Measurements from ENCODE around the gene BEND3. TPM values are rescaled to one million over a fixed set of nuclear protein-coding genes. Genes with fewer than 3 reads are reported as not detected.

Gene BEND3
- total and polyA plus RNA-seq, 8 donors: 0.58 to 10.4 (median 2.5) TPM

- H3K36me3 ChIP-seq: no peaks in the 10 kb centered on the region
- H3K27ac ChIP-seq: no peak overlapping the region
- intact Hi-C loops (cut with DNase I; ENCODE audit: low total_unique reads): loop anchor here (10.0 kb wide), 1 partner anchor 74 kb away; no protein-coding TSS in a partner anchor
- H3K4me1 ChIP-seq: peaks cover 0 to under 1% (median under 1%) of the 10 kb centered on the region in 4 donors
- DNase-seq: no peak
- no peaks in the 10 kb centered on the region for H3K27me3 ChIP-seq
- H3K4me3 ChIP-seq: no peak overlapping the region
- TF ChIP-seq POLR2AphosphoS5 (IDR thresholded peaks at IDR 0.05) (no peak), EP300 (IDR thresholded peaks at IDR 0.05) (no peak), CTCF (IDR thresholded peaks at IDR 0.05) (no peak), POLR2A (IDR thresholded peaks at IDR 0.05) (no peak)
- H3K9me3 ChIP-seq: no peaks in the 10 kb centered on the region
- 85 to 88% (median 86%) methylated on average over 17 of the region's 17 CpGs for WGBS, 5 donors
Observed at GRCh38 chr6:107108201-107108890, 7.0 kb downstream of the BEND3 start.

DNA sequence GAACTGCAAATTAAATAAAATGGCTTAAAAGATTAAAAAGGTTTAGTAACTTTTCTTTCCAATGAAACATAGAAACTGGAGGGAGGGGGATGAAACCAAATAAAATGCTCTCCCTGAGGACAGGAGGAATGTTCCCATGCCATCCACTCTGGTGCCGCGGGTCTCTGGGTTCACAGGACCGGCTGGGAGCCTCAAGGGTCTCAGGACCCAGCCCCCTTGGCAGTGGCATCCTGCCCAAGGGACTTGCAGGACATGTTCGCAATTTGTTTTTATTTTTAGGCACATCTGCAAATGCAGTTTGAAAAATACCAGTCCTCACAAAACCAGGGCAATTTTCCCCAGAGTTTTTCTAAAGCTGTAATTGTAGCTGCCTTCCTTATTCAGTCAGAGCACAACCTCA is 7.5 kb downstream of the BEND3 start:
- Histone ChIP-seq H3K9me3 (no peaks in the 10 kb centered on the region), H3K36me3 (no peaks in the 10 kb centered on the region), H3K27me3 (no peaks in the 10 kb centered on the region), H3K4me3 (no peak overlapping the region), H3K27ac (no peak overlapping the region), H3K4me1 (no peaks in the 10 kb centered on the region)
- TF ChIP-seq POLR2A (IDR thresholded peaks at IDR 0.05): no peak
- no peak for TF ChIP-seq EP300 (IDR thresholded peaks at IDR 0.05)
- no peak for TF ChIP-seq POLR2AphosphoS5 (IDR thresholded peaks at IDR 0.05)
- no peak for TF ChIP-seq CTCF (IDR thresholded peaks at IDR 0.05)
- no peak for DNase-seq
- intact Hi-C loops (cut with DNase I; ENCODE audit: low total_unique reads): loop anchor here (10.0 kb wide), 1 partner anchor 73 kb away; no protein-coding TSS in a partner anchor
- 88 to 100% (median 91%) methylated on average over 4 of the region's 4 CpGs for WGBS, 5 donors

DNA sequence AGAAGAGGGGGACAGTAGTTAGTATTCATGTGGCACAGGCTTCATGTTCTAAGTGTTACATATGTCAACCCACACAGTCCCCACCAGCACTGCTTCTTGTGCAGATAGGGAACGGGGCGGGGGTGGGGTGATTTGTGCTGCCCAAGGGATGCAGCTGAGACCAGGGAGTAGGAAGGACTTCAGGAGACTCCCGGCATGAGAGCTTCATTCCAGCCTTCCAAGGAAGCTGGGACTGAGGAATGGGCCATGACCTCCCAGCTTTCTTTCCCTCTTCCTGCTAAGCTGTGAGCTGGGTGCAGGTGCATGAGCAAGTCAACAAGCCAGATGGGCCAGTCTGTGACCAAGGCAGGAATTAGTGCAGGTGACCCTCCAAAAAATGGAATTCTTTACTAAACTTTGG is 9.2 kb downstream of the BEND3 start:
- DNase-seq: no peak
- Histone ChIP-seq H3K36me3 (no peaks in the 10 kb centered on the region), H3K4me3 (no peak overlapping the region), H3K9me3 (no peaks in the 10 kb centered on the region), H3K27me3 (no peaks in the 10 kb centered on the region), H3K4me1 (no peaks in the 10 kb centered on the region), H3K27ac (no peak overlapping the region)
- intact Hi-C loops (cut with DNase I; ENCODE audit: low total_unique reads): loop anchor here (10.0 kb wide), 1 partner anchor 71 kb away; no protein-coding TSS in a partner anchor
- TF ChIP-seq EP300 (IDR thresholded peaks at IDR 0.05) (no peak), POLR2AphosphoS5 (IDR thresholded peaks at IDR 0.05) (no peak), POLR2A (IDR thresholded peaks at IDR 0.05) (no peak)
- 84 to 92% (median 87%) methylated on average over 3 of the region's 3 CpGs for WGBS, 5 donors

GRCh38 chr6:107105511-107106116 is 9.7 kb downstream of the BEND3 start:
- Histone ChIP-seq H3K27ac (no peak overlapping the region), H3K4me3 (no peak overlapping the region), H3K9me3 (no peaks in the 10 kb centered on the region), H3K36me3 (no peaks in the 10 kb centered on the region), H3K27me3 (no peaks in the 10 kb centered on the region), H3K4me1 (no peaks in the 10 kb centered on the region)
- no peak for DNase-seq
- no peak for TF ChIP-seq EP300 (IDR thresholded peaks at IDR 0.05)
- intact Hi-C loops (cut with DNase I; ENCODE audit: low total_unique reads): loop anchor here (10.0 kb wide), 1 partner anchor 71 kb away; no protein-coding TSS in a partner anchor
- 79 to 93% (median 86%) methylated on average over 7 of the region's 7 CpGs for WGBS, 5 donors

DNA sequence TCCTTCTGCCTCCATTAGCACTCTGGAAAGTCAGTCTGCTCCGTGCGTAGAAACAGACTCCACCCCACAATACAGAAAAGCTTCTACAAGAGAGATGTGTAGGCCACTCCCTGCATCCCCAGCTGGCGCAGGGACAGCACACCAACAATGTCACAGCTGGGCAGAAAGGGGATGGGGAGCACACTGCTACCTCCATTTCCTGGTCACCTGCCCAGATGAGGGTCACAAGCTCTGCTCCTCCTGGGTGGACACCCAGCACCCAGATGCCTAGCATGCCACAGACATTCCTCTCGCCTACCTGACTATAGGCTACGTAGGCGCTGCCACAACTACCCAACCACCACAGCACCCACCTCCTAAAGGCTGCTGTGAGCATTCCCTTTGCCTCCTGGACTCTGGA is 12.2 kb downstream of the BEND3 start:
- peak in 1 of 2 donors; percentile 19 for DNase-seq
- Histone ChIP-seq H3K27me3 (no peaks in the 10 kb centered on the region), H3K4me3 (no peak overlapping the region), H3K27ac (no peak overlapping the region), H3K9me3 (no peaks in the 10 kb centered on the region), H3K36me3 (peaks cover 0 to 6% (median 0%) of the 10 kb centered on the region in 4 donors), H3K4me1 (no peaks in the 10 kb centered on the region)
- 85 to 97% (median 94%) methylated on average over 6 of the region's 6 CpGs for WGBS, 5 donors
- TF ChIP-seq POLR2A (IDR thresholded peaks at IDR 0.05) (no peak), POLR2AphosphoS5 (IDR thresholded peaks at IDR 0.05) (no peak), EP300 (IDR thresholded peaks at IDR 0.05) (no peak), CTCF (IDR thresholded peaks at IDR 0.05) (no peak)
- intact Hi-C loops (cut with DNase I; ENCODE audit: low total_unique reads): loop anchor here (10.0 kb wide), 1 partner anchor 68 kb away; no protein-coding TSS in a partner anchor

Measured in stomach (tissue), 9 donors.